HepG2 (cell line): ENCODE results near the gene BAMBI. TPM values are rescaled to one million over a fixed set of nuclear protein-coding genes. Genes with fewer than 3 reads are reported as not detected.

Experiments used
- ARNT2 ChIP-seq: sonication (generic); formaldehyde crosslinking; IDR thresholded peaks from 2 replicates; pipeline ENCODE4 v1.8.0; 2022; ENCODE audit warnings: mild to moderate bottlenecking, low read depth, missing genetic modification reagents, moderate library complexity
- ATAD3A ChIP-seq: sonication (generic); formaldehyde crosslinking; IDR thresholded peaks from 2 replicates; pipeline ENCODE4 v1.4.0; 2020; ENCODE audit warnings: missing genetic modification reagents
- CC2D1A ChIP-seq: sonication (generic); formaldehyde crosslinking; IDR thresholded peaks from 2 replicates; pipeline ENCODE4 v1.8.1; 2023; ENCODE audit warnings: mild to moderate bottlenecking, missing genetic modification reagents
- CEBPG ChIP-seq: IDR thresholded peaks from 2 replicates; pipeline ENCODE4 v1.6.1; 2016
- CTCF ChIP-seq: sonication (generic); formaldehyde crosslinking; IDR thresholded peaks from 2 replicates; pipeline ENCODE4 v1.5.0; 2020; ENCODE audit warnings: mild to moderate bottlenecking, missing genetic modification reagents, moderate library complexity
- ISL2 ChIP-seq: sonication (generic); formaldehyde crosslinking; IDR thresholded peaks from 2 replicates; pipeline ENCODE4 v1.5.0; 2020; ENCODE audit warnings: missing genetic modification reagents
- NFE2L1 ChIP-seq: sonication (generic); formaldehyde crosslinking; IDR thresholded peaks from 2 replicates; pipeline ENCODE4 v1.4.0; 2020; ENCODE audit warnings: missing genetic modification reagents, mild to moderate bottlenecking, borderline replicate concordance
- SMC3 ChIP-seq: IDR thresholded peaks from 2 replicates; pipeline ENCODE4 v1.6.1; 2011; ENCODE audit warnings: low read length, improper control_type of control experiment
- SNRNP70 ChIP-seq: fragments of 200-400 bp; formaldehyde crosslinking; IDR thresholded peaks from 2 replicates; pipeline ENCODE4 v1.6.1; 2017; ENCODE audit warnings: mild to moderate bottlenecking, low read depth, low read length, moderate library complexity
- SOX5 ChIP-seq: IDR thresholded peaks from 2 replicates; pipeline ENCODE4 v1.6.1; 2016; ENCODE audit warnings: borderline replicate concordance
- ZBTB21 ChIP-seq: sonication (generic); formaldehyde crosslinking; IDR thresholded peaks from 2 replicates; pipeline ENCODE4 v1.4.0; 2020; ENCODE audit warnings: missing genetic modification reagents
- ZNF414 ChIP-seq: sonication (generic); formaldehyde crosslinking; IDR thresholded peaks from 2 replicates; pipeline ENCODE4 v1.5.0; 2020; ENCODE audit warnings: missing genetic modification reagents
- ZNF446 ChIP-seq: sonication (generic); formaldehyde crosslinking; IDR thresholded peaks from 2 replicates; pipeline ENCODE4 v1.5.0; 2020; ENCODE audit warnings: mild to moderate bottlenecking, missing genetic modification reagents
- ZNF674 ChIP-seq: sonication (generic); formaldehyde crosslinking; IDR thresholded peaks from 2 replicates; pipeline ENCODE4 v1.5.0; 2020; ENCODE audit warnings: low read depth, mild to moderate bottlenecking, missing genetic modification reagents
- ZNF878 ChIP-seq: sonication (generic); formaldehyde crosslinking; IDR thresholded peaks from 2 replicates; pipeline ENCODE4 v1.8.1; 2023; ENCODE audit warnings: mild to moderate bottlenecking, missing genetic modification reagents, moderate library complexity
- polyA plus RNA-seq, 8 experiments: library from polyadenylated mRNA; depleted of rRNA in 3 of 8; stranded (reverse) in 7 of 8; unstranded in 1 of 8; fragments of >200 nt; fragmentation: Illumina TruSeq in 4 of 8; extraction: Trizol in 4 of 8; gene quantifications; 2 replicates each; pipeline versions ENCODE4 v1.2.1 to v1.2.3, GENCODE V29; 2011 to 2016; ENCODE audit warnings: low read depth in 4 of 8, missing spikeins in 1 of 8, mixed read lengths in 1 of 8; ENCODE audit not compliant: insufficient read depth in 1 of 8
- total RNA-seq, 5 experiments: library from RNA; depleted of rRNA; stranded (reverse); fragments of >200 nt; fragmentation: Illumina TruSeq; extraction: Trizol; gene quantifications; 2 replicates each; pipeline ENCODE4 v1.2.3, GENCODE V29; 2016; ENCODE audit warnings: low read depth in 1 of 5
- TF ChIP-seq, protein P1 (sequence below): sonication (generic); formaldehyde crosslinking; IDR thresholded peaks from one replicate; pipeline ENCODE4 v1.5.1; 2020; ENCODE audit warnings: mild to moderate bottlenecking, missing genetic modification reagents; ENCODE audit errors: not compliant biosample characterization
- TF ChIP-seq, protein P2 (sequence below): sonication (generic); formaldehyde crosslinking; IDR thresholded peaks from 2 replicates; pipeline ENCODE4 v1.4.0; 2020; ENCODE audit warnings: missing genetic modification reagents
- TF ChIP-seq, protein P3 (sequence below): sonication (generic); formaldehyde crosslinking; IDR thresholded peaks from 2 replicates; pipeline ENCODE4 v1.4.0; 2020; ENCODE audit warnings: low read depth, mild to moderate bottlenecking, missing genetic modification reagents

The BAMBI gene
- total and polyA plus RNA-seq, 2 of the 13 experiments (the other 11 are each of a cell fraction or from before 2014, with no cell fraction given): 12.0 to 23.6 TPM

DNA sequence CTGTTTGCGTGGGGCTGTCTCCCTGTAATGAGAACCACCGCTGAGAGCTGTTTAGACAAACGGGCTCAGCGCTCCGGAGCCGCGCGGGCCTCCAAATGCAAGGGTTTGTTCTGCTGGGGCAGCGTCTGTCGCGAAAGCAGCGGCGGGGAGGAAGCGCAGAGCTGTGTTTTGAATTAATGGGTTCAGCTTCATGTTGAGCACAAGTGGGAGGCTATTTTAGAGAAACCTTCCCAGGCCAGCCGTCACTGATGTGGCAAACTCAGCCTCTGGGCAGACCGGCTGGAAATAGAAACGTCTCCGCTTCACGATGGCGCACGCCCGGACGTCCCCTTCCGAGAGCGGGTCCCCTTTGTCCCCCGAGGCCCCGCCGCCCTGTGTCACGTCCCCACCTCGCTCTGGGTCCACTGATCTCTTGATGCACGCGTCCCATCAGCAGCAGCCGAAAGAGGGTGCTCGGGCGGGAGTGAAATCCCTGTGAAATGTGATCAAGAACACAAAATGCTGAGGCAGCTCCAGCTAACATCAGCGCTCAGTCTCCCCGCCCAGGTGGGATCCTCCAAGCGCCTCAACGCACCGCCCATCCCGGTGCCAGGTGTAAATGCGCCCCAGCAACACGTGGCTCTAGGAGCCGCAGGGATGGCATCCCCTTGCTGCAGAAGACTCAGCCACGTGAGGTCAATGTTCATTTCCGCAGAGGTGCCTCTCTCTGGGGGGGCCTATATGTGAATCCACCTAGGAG, 44.9 kb downstream of the BAMBI start (continued):
- TF ChIP-seq SMC3 (no peak), CTCF (CRISPR knock-in tag) (peak; percentile 8; the same call in 1 of the 2 replicates), ARNT2 (CRISPR knock-in tag) (no peak), SNRNP70 (no peak), ATAD3A (no peak), ZNF414 (CRISPR knock-in tag) (no peak), ISL2 (CRISPR knock-in tag) (no peak), NFE2L1 (no peak), ZNF446 (CRISPR knock-in tag) (no peak), SOX5 (CRISPR knock-in tag) (no peak), CEBPG (CRISPR knock-in tag) (no peak), ZNF878 (CRISPR knock-in tag) (no peak), ZBTB21 (CRISPR knock-in tag) (no peak), ZNF674 (CRISPR knock-in tag) (no peak), CC2D1A (CRISPR knock-in tag) (no peak)
- TF ChIP-seq, protein P1, sequence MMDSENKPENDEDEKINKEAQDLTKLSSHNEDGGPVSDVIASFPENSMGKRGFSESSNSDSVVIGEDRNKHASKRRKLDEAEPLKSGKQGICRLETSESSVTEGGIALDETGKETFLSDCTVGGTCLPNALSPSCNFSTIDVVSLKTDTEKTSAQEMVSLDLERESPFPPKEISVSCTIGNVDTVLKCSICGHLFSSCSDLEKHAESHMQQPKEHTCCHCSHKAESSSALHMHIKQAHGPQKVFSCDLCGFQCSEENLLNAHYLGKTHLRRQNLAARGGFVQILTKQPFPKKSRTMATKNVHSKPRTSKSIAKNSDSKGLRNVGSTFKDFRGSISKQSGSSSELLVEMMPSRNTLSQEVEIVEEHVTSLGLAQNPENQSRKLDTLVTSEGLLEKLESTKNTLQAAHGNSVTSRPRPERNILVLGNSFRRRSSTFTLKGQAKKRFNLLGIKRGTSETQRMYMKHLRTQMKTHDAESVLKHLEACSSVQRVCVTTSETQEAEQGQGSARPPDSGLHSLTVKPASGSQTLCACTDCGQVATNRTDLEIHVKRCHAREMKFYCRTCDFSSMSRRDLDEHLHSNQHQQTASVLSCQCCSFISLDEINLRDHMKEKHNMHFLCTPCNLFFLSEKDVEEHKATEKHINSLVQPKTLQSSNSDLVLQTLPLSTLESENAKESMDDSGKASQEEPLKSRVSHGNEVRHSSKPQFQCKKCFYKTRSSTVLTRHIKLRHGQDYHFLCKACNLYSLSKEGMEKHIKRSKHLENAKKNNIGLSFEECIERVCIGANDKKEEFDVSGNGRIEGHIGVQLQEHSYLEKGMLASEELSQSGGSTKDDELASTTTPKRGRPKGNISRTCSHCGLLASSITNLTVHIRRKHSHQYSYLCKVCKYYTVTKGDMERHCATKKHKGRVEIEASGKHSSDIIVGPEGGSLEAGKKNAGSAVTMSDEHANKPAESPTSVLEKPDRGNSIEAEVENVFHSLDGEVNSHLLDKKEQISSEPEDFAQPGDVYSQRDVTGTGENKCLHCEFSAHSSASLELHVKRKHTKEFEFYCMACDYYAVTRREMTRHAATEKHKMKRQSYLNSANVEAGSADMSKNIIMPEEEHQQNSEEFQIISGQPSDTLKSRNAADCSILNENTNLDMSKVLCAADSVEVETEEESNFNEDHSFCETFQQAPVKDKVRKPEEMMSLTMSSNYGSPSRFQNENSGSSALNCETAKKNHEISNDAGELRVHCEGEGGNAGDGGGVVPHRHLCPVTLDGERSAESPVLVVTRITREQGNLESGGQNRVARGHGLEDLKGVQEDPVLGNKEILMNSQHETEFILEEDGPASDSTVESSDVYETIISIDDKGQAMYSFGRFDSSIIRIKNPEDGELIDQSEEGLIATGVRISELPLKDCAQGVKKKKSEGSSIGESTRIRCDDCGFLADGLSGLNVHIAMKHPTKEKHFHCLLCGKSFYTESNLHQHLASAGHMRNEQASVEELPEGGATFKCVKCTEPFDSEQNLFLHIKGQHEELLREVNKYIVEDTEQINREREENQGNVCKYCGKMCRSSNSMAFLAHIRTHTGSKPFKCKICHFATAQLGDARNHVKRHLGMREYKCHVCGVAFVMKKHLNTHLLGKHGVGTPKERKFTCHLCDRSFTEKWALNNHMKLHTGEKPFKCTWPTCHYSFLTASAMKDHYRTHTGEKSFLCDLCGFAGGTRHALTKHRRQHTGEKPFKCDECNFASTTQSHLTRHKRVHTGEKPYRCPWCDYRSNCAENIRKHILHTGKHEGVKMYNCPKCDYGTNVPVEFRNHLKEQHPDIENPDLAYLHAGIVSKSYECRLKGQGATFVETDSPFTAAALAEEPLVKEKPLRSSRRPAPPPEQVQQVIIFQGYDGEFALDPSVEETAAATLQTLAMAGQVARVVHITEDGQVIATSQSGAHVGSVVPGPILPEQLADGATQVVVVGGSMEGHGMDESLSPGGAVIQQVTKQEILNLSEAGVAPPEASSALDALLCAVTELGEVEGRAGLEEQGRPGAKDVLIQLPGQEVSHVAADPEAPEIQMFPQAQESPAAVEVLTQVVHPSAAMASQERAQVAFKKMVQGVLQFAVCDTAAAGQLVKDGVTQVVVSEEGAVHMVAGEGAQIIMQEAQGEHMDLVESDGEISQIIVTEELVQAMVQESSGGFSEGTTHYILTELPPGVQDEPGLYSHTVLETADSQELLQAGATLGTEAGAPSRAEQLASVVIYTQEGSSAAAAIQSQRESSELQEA (CRISPR knock-in tag): no peak
- TF ChIP-seq, protein P2, sequence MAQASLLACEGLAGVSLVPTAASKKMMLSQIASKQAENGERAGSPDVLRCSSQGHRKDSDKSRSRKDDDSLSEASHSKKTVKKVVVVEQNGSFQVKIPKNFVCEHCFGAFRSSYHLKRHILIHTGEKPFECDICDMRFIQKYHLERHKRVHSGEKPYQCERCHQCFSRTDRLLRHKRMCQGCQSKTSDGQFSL (CRISPR knock-in tag): no peak
- TF ChIP-seq, protein P3, sequence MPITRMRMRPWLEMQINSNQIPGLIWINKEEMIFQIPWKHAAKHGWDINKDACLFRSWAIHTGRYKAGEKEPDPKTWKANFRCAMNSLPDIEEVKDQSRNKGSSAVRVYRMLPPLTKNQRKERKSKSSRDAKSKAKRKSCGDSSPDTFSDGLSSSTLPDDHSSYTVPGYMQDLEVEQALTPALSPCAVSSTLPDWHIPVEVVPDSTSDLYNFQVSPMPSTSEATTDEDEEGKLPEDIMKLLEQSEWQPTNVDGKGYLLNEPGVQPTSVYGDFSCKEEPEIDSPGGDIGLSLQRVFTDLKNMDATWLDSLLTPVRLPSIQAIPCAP (CRISPR knock-in tag): no peak
